Hepatocyte (in vitro differentiated cells): ENCODE measurements around the gene WDFY2.

Experiments
- EZH2phosphoT487 ChIP-seq: fragments of 200-600 bp; sonication (generic); IDR thresholded peaks from one replicate; pipeline ENCODE4 v1.6.1; 2018; ENCODE audit warnings: antibody characterized with exemption, mild to moderate bottlenecking, low read depth, moderate library complexity; ENCODE audit not compliant: unreplicated experiment, severe bottlenecking
- TF ChIP-seq, protein P1 (sequence below): fragments of 200-600 bp; sonication (generic); IDR thresholded peaks from 2 replicates; pipeline ENCODE4 v1.5.1; 2016; ENCODE audit warnings: antibody characterized with exemption, mild to moderate bottlenecking; ENCODE audit not compliant: poor library complexity

DNA sequence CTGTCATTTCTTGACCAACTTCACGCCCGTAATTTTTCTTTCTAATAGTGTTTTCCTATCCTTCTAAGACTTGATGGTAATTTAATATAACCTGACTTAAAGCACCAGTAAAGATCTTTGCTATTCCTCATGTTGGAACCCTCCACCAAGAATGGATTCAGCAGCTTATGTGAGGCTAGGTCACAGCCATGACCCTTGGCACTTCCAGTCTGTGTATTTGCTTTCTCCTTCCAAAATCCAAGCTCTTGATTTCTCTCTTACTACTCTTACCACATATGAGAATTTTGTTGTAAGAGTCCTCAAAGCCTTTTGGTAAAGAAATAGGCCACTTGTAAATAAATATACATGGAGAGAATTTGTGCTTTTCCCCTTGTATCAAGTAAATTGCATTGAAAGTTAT, 158.3 kb downstream of the WDFY2 start:
- no peak for TF ChIP-seq EZH2phosphoT487
- TF ChIP-seq, protein P1, sequence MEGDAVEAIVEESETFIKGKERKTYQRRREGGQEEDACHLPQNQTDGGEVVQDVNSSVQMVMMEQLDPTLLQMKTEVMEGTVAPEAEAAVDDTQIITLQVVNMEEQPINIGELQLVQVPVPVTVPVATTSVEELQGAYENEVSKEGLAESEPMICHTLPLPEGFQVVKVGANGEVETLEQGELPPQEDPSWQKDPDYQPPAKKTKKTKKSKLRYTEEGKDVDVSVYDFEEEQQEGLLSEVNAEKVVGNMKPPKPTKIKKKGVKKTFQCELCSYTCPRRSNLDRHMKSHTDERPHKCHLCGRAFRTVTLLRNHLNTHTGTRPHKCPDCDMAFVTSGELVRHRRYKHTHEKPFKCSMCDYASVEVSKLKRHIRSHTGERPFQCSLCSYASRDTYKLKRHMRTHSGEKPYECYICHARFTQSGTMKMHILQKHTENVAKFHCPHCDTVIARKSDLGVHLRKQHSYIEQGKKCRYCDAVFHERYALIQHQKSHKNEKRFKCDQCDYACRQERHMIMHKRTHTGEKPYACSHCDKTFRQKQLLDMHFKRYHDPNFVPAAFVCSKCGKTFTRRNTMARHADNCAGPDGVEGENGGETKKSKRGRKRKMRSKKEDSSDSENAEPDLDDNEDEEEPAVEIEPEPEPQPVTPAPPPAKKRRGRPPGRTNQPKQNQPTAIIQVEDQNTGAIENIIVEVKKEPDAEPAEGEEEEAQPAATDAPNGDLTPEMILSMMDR = no peak
